GM12865 (cell line): Measurements from ENCODE around the gene CTRB2.
"Not testable (repeated sequence)": the region's sequence is repeated elsewhere in the genome, so short reads cannot be mapped to it uniquely, and the experiment has no call there.

Experiments
- DNase-seq: peaks from one replicate; pipeline ENCODE4 v3.0.0; 2010; ENCODE audit warnings: low read depth
- H3K4me3 ChIP-seq: 2 replicates; pipeline ENCODE4 v1.5.1; 2011; ENCODE audit warnings: mild to moderate bottlenecking, low read depth, low read length, control low read depth
- TF ChIP-seq, protein P1 (sequence below): IDR thresholded peaks from 2 replicates; pipeline ENCODE4 v1.5.1; 2011; ENCODE audit warnings: low read length, control low read depth, low read depth, inconsistent platforms; ENCODE audit not compliant: insufficient read depth; ENCODE audit errors: missing control alignments

The CTRB2 gene

DNA sequence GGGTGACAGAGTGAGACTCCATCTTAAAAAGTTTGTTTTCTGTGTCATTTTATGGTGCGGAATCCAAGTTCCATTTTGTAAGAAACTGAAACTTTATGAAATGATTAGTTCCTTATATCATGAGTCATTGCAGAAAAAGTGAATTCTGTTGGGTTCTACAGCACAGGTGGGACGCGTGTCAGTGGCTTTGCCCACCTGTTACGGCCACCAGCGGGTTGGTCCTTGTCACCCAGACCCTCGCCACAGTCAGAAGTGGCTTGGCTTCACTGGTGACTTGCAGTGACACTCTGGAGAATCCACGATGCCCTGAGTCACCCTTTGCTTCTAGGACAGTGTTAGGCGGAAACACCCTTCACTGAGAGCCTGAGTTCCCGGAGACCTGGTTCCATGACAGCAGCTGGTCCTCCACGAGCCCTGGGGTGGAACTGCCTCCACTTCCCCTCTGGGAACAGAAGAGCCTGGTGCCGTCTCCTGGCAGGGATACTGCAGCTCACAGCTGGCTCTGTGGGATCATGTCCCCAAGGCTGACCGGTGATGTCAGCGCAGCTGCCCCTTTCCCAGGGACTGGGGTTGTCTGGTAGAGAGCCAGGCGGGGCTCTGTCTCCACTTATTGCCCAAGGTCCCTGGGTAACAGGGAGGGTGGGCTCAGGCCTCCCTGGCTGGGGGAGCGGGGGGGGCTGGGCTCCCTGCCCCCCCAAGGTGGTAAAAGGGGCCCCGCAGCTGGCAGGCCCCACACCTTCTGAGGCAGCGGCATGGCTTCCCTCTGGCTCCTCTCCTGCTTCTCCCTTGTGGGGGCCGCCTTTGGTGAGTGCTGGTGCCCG lies 11.5 kb upstream of the CTRB2 start, which contains the start of gene CTRB1:
CTRB1 (plus strand) TSS at position 733 of the 821 bp plus-strand sequence; CDS start at position 753, 20 bp downstream.
- TF ChIP-seq, protein P1, sequence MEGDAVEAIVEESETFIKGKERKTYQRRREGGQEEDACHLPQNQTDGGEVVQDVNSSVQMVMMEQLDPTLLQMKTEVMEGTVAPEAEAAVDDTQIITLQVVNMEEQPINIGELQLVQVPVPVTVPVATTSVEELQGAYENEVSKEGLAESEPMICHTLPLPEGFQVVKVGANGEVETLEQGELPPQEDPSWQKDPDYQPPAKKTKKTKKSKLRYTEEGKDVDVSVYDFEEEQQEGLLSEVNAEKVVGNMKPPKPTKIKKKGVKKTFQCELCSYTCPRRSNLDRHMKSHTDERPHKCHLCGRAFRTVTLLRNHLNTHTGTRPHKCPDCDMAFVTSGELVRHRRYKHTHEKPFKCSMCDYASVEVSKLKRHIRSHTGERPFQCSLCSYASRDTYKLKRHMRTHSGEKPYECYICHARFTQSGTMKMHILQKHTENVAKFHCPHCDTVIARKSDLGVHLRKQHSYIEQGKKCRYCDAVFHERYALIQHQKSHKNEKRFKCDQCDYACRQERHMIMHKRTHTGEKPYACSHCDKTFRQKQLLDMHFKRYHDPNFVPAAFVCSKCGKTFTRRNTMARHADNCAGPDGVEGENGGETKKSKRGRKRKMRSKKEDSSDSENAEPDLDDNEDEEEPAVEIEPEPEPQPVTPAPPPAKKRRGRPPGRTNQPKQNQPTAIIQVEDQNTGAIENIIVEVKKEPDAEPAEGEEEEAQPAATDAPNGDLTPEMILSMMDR, result no peak
- no peak within 1 kb of the TSS for H3K4me3 ChIP-seq
- DNase-seq, result peak; percentile 83

DNA sequence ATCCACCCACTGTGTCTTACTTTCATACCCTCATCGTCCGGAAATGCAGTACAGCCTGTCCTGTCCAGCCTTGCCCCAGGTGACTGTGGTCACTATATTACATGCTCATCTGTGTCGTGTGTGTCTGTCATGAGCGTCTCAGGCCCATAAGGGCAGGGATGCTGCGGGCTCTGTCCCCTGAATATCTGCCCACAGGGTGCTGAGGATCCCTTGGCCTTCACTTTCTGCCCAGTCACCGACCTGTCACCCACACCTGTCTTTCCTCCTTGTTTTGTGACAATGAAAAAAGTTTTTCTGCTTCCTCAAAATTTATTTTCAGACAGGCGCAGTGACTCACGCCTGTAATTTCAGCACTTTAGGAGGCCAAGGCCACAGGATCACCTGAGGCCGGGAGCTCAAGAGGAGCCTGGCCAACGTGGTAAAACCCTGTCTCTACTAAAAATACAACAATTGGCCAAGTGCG lies 10.5 kb upstream of the CTRB2 start:
- no peak for DNase-seq
- TF ChIP-seq, protein P1, result no peak
- no peak overlapping the region for H3K4me3 ChIP-seq

DNA sequence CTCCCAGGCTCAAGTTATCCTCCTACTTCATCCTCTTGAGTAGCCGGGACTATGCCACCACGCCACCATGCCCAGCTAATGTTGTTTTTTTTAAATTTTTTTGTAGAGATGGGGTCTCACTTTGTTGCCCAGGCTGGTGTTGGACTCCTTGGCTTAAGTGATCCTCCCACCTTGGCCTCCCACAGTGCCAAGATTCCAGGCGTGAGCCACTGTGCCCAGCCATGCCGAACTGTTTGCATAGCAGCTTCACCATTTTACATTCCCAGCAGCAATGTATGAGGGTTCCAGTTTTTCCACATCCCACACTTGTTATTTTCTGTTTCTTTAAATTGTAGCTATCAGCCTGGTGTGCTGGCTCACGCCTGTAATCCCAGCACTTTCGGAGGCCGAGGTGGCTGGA lies 9.6 kb upstream of the CTRB2 start:
- no peak for DNase-seq
- TF ChIP-seq, protein P1, result no peak
- H3K4me3 ChIP-seq, result no peak overlapping the region

DNA sequence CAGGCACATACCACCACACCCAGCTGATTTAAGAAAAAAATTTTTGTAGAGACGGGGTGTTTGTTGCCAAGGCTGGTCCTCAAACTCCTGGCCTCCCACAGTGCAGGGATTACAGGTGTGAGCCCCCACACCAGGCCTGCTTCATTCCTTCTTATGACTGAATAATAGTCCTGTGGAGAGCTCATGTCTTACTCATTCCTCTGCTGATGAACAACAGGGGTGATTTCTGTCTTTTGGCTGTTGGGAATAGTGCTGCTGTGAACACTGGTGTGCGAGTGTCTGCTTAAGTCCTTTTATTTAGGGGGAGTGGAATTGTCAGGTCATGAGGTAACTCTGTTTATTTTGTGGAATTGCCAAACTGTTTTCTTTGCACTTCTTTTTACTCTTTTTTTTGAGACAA lies 9.2 kb upstream of the CTRB2 start:
- TF ChIP-seq, protein P1, result no peak
- no peak overlapping the region for H3K4me3 ChIP-seq

DNA sequence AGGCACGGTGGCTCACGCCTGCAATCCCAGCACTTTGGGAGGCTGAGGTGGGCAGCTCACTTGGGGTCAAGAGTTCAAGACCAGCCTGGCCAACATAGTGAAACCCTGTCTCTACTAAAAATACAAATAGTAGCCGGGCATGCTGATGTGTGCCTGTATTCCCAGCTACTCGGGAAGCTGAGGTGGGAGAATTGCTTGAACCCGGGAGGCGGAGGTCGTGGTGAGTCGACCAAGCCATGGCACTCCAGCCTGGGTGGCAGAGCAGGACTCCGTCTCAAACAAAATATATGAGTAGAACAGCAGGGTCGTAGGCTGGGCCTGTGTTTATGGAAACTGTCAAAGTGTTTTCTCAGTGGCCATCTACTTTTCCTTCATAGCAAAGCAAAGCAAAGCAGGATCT lies 4.3 kb upstream of the CTRB2 start:
- DNase-seq, H3K4me3 ChIP-seq: not testable (repeated sequence)

More for the DNA sequence above, 9.2 kb upstream of the CTRB2 start:
- no peak for DNase-seq

DNA sequence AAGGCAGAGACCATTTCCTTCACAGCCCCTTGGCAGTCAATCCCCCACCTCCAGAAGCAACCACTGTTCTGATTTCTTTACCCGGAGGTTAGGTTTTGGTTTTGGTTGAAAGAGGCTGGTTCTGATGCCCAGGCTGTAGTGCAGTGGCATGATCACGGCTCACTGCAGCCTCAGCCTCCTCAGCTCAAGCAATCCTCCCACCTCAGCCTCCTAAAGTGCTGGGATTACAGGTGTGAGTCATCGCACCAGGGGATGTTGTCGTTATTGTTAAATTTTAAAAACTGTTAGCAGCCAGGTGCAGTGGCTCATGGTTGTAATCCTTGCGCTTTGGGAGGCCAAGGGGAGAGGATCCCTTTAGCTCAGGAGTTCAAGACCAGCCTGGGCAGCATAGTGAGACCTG lies 3.0 kb upstream of the CTRB2 start:
- no peak for DNase-seq
- TF ChIP-seq, protein P1, result no peak
- no peak overlapping the region for H3K4me3 ChIP-seq

DNA sequence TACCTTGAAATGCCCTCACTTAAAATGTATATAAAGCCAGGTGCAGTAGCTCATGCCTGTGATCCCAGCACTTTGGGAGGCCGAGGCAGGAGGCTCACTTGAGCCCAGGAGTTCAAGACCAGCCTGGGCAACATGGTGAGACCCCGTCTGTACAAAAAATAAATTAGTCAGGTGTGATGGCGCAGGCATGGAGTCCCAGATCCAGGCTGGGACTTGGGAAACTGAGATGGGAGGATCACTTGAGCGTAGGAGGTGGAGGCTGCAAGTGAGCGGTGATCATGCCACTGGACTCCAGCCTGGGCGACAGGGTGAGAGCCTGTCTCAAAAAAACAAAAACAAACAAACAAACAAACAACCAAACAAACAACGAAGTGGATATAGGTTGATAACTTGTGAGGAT lies 2.6 kb upstream of the CTRB2 start:
- not testable (repeated sequence) for H3K4me3 ChIP-seq, DNase-seq
